Fibroblast of skin of back (primary cell): ENCODE measurements around the gene KIF21A. TPM values are rescaled to one million over a fixed set of nuclear protein-coding genes. Genes with fewer than 3 reads are reported as not detected.
"Not testable (repeated sequence)": the region's sequence is repeated elsewhere in the genome, so short reads cannot be mapped to it uniquely, and the experiment has no call there.

ENCODE experiments used
- DNase-seq: peaks from one replicate; pipeline ENCODE4 v3.0.0-alpha.2; 2013
- polyA plus RNA-seq, 2 experiments: library from polyadenylated mRNA; unstranded; fragments of 120-200 nt; gene quantifications; one replicate each; pipeline ENCODE4 v1.2.1, GENCODE V29; 2013; ENCODE audit not compliant: insufficient read length in 2 of 2

The KIF21A gene
- polyA plus RNA-seq (2013, experiment 1 of 2; ENCODE audit: insufficient read length): 2.1 TPM
- polyA plus RNA-seq (2013, experiment 2 of 2; ENCODE audit: insufficient read length): 2.1 TPM

- peak; percentile 90 for DNase-seq
Observed at GRCh38 chr12:39443081-39443928, at the start of gene KIF21A. Gene KIF21A, minus strand, starts transcription at chr12:39443120. Its CDS starts 150 bp downstream, at chr12:39442970.

GRCh38 chr12:39490500-39491282 is 47.8 kb upstream of the KIF21A start:
- peak; percentile 59 for DNase-seq

- DNase-seq: no peak
Observed at GRCh38 chr12:39483597-39483996, 40.7 kb upstream of the KIF21A start.

GRCh38 chr12:39483042-39483441 is 40.1 kb upstream of the KIF21A start:
- DNase-seq: no peak

- no peak for DNase-seq
Observed at GRCh38 chr12:39476894-39477293, 34.0 kb upstream of the KIF21A start.

- no peak for DNase-seq
Observed at GRCh38 chr12:39476121-39476520, 33.2 kb upstream of the KIF21A start.

- DNase-seq: not testable (repeated sequence)
Observed at GRCh38 chr12:39475136-39475535, 32.2 kb upstream of the KIF21A start.

GRCh38 chr12:39467432-39467870 is 24.5 kb upstream of the KIF21A start:
- no peak for DNase-seq

GRCh38 chr12:39464976-39465695 is 22.2 kb upstream of the KIF21A start:
- DNase-seq: no peak

GRCh38 chr12:39461059-39461458 is 18.1 kb upstream of the KIF21A start:
- DNase-seq: no peak

GRCh38 chr12:39459027-39459434 is 16.1 kb upstream of the KIF21A start:
- no peak for DNase-seq

GRCh38 chr12:39451977-39452376 is 9.1 kb upstream of the KIF21A start:
- DNase-seq: no peak

- no peak for DNase-seq
Observed at GRCh38 chr12:39448038-39448437, 5.1 kb upstream of the KIF21A start.

GRCh38 chr12:39443929-39444209 is 949 bp upstream of the KIF21A start:
- no peak for DNase-seq

GRCh38 chr12:39442831-39443080 is 164 bp downstream of the KIF21A start:
- DNase-seq: no peak

- peak; percentile 15 for DNase-seq
Observed at GRCh38 chr12:39441963-39442830, 723 bp downstream of the KIF21A start.

- no peak for DNase-seq
Observed at GRCh38 chr12:39441189-39441962, 1.5 kb downstream of the KIF21A start.

GRCh38 chr12:39440781-39441180 is 2.1 kb downstream of the KIF21A start:
- no peak for DNase-seq

GRCh38 chr12:39440101-39440500 is 2.8 kb downstream of the KIF21A start:
- DNase-seq: no peak

- no peak for DNase-seq
Observed at GRCh38 chr12:39435531-39435930, 7.4 kb downstream of the KIF21A start.

- no peak for DNase-seq
Observed at GRCh38 chr12:39431797-39432196, 11.1 kb downstream of the KIF21A start.
